Keratinocyte (primary cell): ENCODE measurements around the gene DIS3L.

ENCODE experiments used
- CTCF ChIP-seq, 3 experiments: IDR thresholded peaks in 1 of 3; conservative IDR thresholded peaks in 1 of 3; optimal IDR thresholded peaks in 1 of 3; 2 replicates in 2 of 3; 3 replicates in 1 of 3; pipeline versions ENCODE3 to v1.5.1; 2011; ENCODE audit warnings: low read length in 3 of 3, mild to moderate bottlenecking in 3 of 3, moderate library complexity in 2 of 3, control low read depth in 1 of 3, inconsistent platforms in 1 of 3; ENCODE audit not compliant: insufficient read depth in 2 of 3; ENCODE audit errors: extremely low read depth in 1 of 3
- EZH2 ChIP-seq: IDR thresholded peaks from one replicate; pipeline ENCODE4 v1.6.1; 2012; ENCODE audit warnings: inconsistent platforms, mild to moderate bottlenecking, low read length, moderate library complexity

GRCh38 chr15:66302489-66303278, 9.3 kb downstream of the DIS3L start:
- TF ChIP-seq CTCF (optimal IDR thresholded peaks at IDR 0.05 in 1 of 3, IDR thresholded peaks at IDR 0.05 in 1 of 3, conservative IDR thresholded peaks at IDR 0.05 in 1 of 3; ENCODE audit: extremely low read depth in 1 of 3, insufficient read depth in 2 of 3, low read length in 3 of 3) (no peak), EZH2 (no peak)
